PC-3 (cell line): Measurements from ENCODE around the gene SLC22A13.

Source experiments
- CTCF ChIP-seq: fragments of 300-600 bp; sonication (generic); conservative IDR thresholded peaks from 2 replicates; pipeline ENCODE4 v1.5.1; 2017; ENCODE audit warnings: antibody characterized with exemption, low read depth, mild to moderate bottlenecking, low read length
- EZH2 ChIP-seq: fragments of 300-600 bp; sonication (generic); IDR thresholded peaks from one replicate; pipeline ENCODE4 v1.6.1; 2017; ENCODE audit warnings: antibody characterized with exemption, mild to moderate bottlenecking, low read length; ENCODE audit not compliant: unreplicated experiment
- EZH2phosphoT487 ChIP-seq: fragments of 300-600 bp; sonication (generic); IDR thresholded peaks from 2 replicates; pipeline ENCODE4 v1.6.1; 2018; ENCODE audit warnings: mild to moderate bottlenecking, antibody characterized with exemption, low read length, borderline replicate concordance

GRCh38 chr3:38221005-38221404 is 44.6 kb upstream of the SLC22A13 start:
- no peak for TF ChIP-seq EZH2
- TF ChIP-seq CTCF: no peak
- TF ChIP-seq EZH2phosphoT487: no peak
